ENCODE measurements around the gene SCARB2.

The SCARB2 gene

GRCh38 chr4:76147454-76148141 is 66.0 kb downstream of the SCARB2 start:
- H4K20me1 ChIP-seq (ENCODE audit: insufficient read depth): peaks cover 9% of the 10 kb centered on the region; the same call in 1 of the 2 replicates
- peak overlapping the region; percentile 76 for H2AFZ ChIP-seq (ENCODE audit: low read depth)
- no peak for TF ChIP-seq CTCF (conservative IDR thresholded peaks at IDR 0.05; ENCODE audit: low read depth, low read length)

GRCh38 chr4:76144546-76144945 is 69.1 kb downstream of the SCARB2 start:
- H4K20me1 ChIP-seq (ENCODE audit: insufficient read depth): peaks cover 9% of the 10 kb centered on the region; the same call in 1 of the 2 replicates
- no peak overlapping the region for H2AFZ ChIP-seq (ENCODE audit: low read depth)
- H3K36me3 ChIP-seq (ENCODE audit: insufficient read depth): 0 out of 2 replicates have a peak, but pooled peaks cover 3% of the 10 kb centered on the region
- H3K4me2 ChIP-seq: no peak overlapping the region
- H3K27ac ChIP-seq: no peak overlapping the region
- no peak for TF ChIP-seq CTCF (conservative IDR thresholded peaks at IDR 0.05; ENCODE audit: low read depth, low read length)
- no peak overlapping the region for H3K4me3 ChIP-seq (IDR thresholded peaks at IDR 0.05; ENCODE audit: insufficient read depth, low read depth, low read length)
- no peaks in the 10 kb centered on the region for H3K27me3 ChIP-seq (ENCODE audit: insufficient read depth, low read depth)
- H3K79me2 ChIP-seq (ENCODE audit: insufficient read depth, low read depth): peaks cover 55% of the 10 kb centered on the region
- H3K4me1 ChIP-seq (ENCODE audit: low read depth, poor library complexity, severe bottlenecking): peaks cover 25% of the 10 kb centered on the region
- no peak overlapping the region for H3K9ac ChIP-seq

More at GRCh38 chr4:76147454-76148141, 66.0 kb downstream of the SCARB2 start:
- H3K79me2 ChIP-seq (ENCODE audit: insufficient read depth, low read depth): peaks cover 51% of the 10 kb centered on the region
- peak overlapping the region; percentile 89 for H3K4me3 ChIP-seq (IDR thresholded peaks at IDR 0.05; ENCODE audit: insufficient read depth, low read depth, low read length)
- H3K4me1 ChIP-seq (ENCODE audit: low read depth, poor library complexity, severe bottlenecking): peaks cover 28% of the 10 kb centered on the region
- peak overlapping the region; percentile 79 for H3K27ac ChIP-seq
- H3K9ac ChIP-seq: peak overlapping the region; percentile 91
- no peaks in the 10 kb centered on the region for H3K36me3 ChIP-seq (ENCODE audit: insufficient read depth)
- peak overlapping the region; percentile 98 for H3K4me2 ChIP-seq
- H3K27me3 ChIP-seq (ENCODE audit: insufficient read depth, low read depth): no peaks in the 10 kb centered on the region

GRCh38 chr4:76141241-76141640 is 72.4 kb downstream of the SCARB2 start:
- peaks cover 3% of the 10 kb centered on the region; the same call in 1 of the 2 replicates for H4K20me1 ChIP-seq (ENCODE audit: insufficient read depth)
- no peaks in the 10 kb centered on the region for H3K27me3 ChIP-seq (ENCODE audit: insufficient read depth, low read depth)
- H3K4me3 ChIP-seq (IDR thresholded peaks at IDR 0.05; ENCODE audit: insufficient read depth, low read depth, low read length): no peak overlapping the region
- no peak overlapping the region for H2AFZ ChIP-seq (ENCODE audit: low read depth)
- no peak overlapping the region for H3K27ac ChIP-seq
- H3K4me2 ChIP-seq: no peak overlapping the region
- H3K9ac ChIP-seq: no peak overlapping the region
- H3K79me2 ChIP-seq (ENCODE audit: insufficient read depth, low read depth): peaks cover 24% of the 10 kb centered on the region
- H3K4me1 ChIP-seq (ENCODE audit: low read depth, poor library complexity, severe bottlenecking): peaks cover 8% of the 10 kb centered on the region
- no peak for TF ChIP-seq CTCF (conservative IDR thresholded peaks at IDR 0.05; ENCODE audit: low read depth, low read length)
- peaks cover 3% of the 10 kb centered on the region; the same call in 1 of the 2 replicates for H3K36me3 ChIP-seq (ENCODE audit: insufficient read depth)

GRCh38 chr4:76127754-76128153 is 85.9 kb downstream of the SCARB2 start:
- no peak overlapping the region for H3K9ac ChIP-seq
- H3K27ac ChIP-seq: no peak overlapping the region
- no peak overlapping the region for H3K4me2 ChIP-seq
- no peaks in the 10 kb centered on the region for H3K27me3 ChIP-seq (ENCODE audit: insufficient read depth, low read depth)
- TF ChIP-seq CTCF (conservative IDR thresholded peaks at IDR 0.05; ENCODE audit: low read depth, low read length): no peak
- no peak overlapping the region for H3K4me3 ChIP-seq (IDR thresholded peaks at IDR 0.05; ENCODE audit: insufficient read depth, low read depth, low read length)
- no peaks in the 10 kb centered on the region for H3K79me2 ChIP-seq (ENCODE audit: insufficient read depth, low read depth)
- H4K20me1 ChIP-seq (ENCODE audit: insufficient read depth): no peaks in the 10 kb centered on the region
- H3K4me1 ChIP-seq (ENCODE audit: low read depth, poor library complexity, severe bottlenecking): no peaks in the 10 kb centered on the region
- no peak overlapping the region for H2AFZ ChIP-seq (ENCODE audit: low read depth)
- H3K36me3 ChIP-seq (ENCODE audit: insufficient read depth): peaks cover 10% of the 10 kb centered on the region

All from KMS-11 (cell line).